HEK293 (cell line): ENCODE data around the gene BTBD18.

Source experiments
- CTCF ChIA-PET: fragments of 350-600 bp; formaldehyde crosslinking; extraction: SDS; loops from one replicate; lab custom pipeline; 2021; ENCODE audit warnings: antibody characterized with exemption; lab: Yijun Ruan, JAX
- POLR2A ChIA-PET: fragments of 300-600 bp; formaldehyde crosslinking; extraction: SDS; loops from one replicate; lab custom pipeline; 2020; ENCODE audit warnings: antibody characterized with exemption, inconsistent platforms; lab: Yijun Ruan, JAX
- H3K27ac ChIP-seq: fragments of 200-500 bp; sonication (Bioruptor generic); 2 replicates; pipeline ENCODE4 v1.5.1; 2014; ENCODE audit warnings: low read depth, low read length, control low read depth, inconsistent platforms; ENCODE audit errors: extremely low read depth
- H3K36me3 ChIP-seq, 2 experiments: fragments of 200-500 bp in 1 of 2; sonication (Bioruptor generic) in 1 of 2; 1 replicate in 1 of 2; 2 replicates in 1 of 2; pipeline ENCODE4 v1.5.1; 2014 to 2017; ENCODE audit warnings: inconsistent platforms in 2 of 2, low read length in 2 of 2; ENCODE audit not compliant: control insufficient read depth in 2 of 2, insufficient read depth in 1 of 2
- H3K4me1 ChIP-seq: fragments of 200-500 bp; sonication (Bioruptor generic); 2 replicates; pipeline ENCODE4 v1.5.1; 2014; ENCODE audit warnings: mild to moderate bottlenecking, low read length, inconsistent platforms; ENCODE audit not compliant: control insufficient read depth, insufficient read depth
- H3K4me3 ChIP-seq: 2 replicates; pipeline ENCODE4 v1.5.1; 2011; ENCODE audit warnings: low read depth, mild to moderate bottlenecking, control low read depth, low read length, moderate library complexity
- H3K9me3 ChIP-seq: fragments of 200-500 bp; sonication (Bioruptor generic); 2 replicates; pipeline ENCODE4 v1.5.1; 2014; ENCODE audit warnings: low read depth, low read length, inconsistent platforms; ENCODE audit not compliant: control insufficient read depth, insufficient read depth
- ATF2 ChIP-seq: fragments of 450-650 bp; formaldehyde crosslinking; IDR thresholded peaks from 2 replicates; pipeline ENCODE4 v1.5.1; 2016; ENCODE audit warnings: missing biosample characterization, missing genetic modification characterization, low read depth
- PRDM6 ChIP-seq: fragments of 450-650 bp; formaldehyde crosslinking; IDR thresholded peaks from 2 replicates; pipeline ENCODE4 v1.5.1; 2017; ENCODE audit warnings: missing biosample characterization, missing genetic modification characterization
- SP7 ChIP-seq: fragments of 450-650 bp; formaldehyde crosslinking; IDR thresholded peaks from 2 replicates; pipeline ENCODE4 v1.5.1; 2016; ENCODE audit warnings: missing biosample characterization, missing genetic modification characterization
- YY2 ChIP-seq: fragments of 450-650 bp; formaldehyde crosslinking; IDR thresholded peaks from 2 replicates; pipeline ENCODE4 v1.5.1; 2016; ENCODE audit warnings: missing biosample characterization, missing genetic modification characterization
- ZBTB1 ChIP-seq: fragments of 450-650 bp; formaldehyde crosslinking; IDR thresholded peaks from 2 replicates; pipeline ENCODE4 v1.5.1; 2016; ENCODE audit warnings: missing biosample characterization, missing genetic modification characterization
- ZBTB10 ChIP-seq: fragments of 450-650 bp; formaldehyde crosslinking; IDR thresholded peaks from 2 replicates; pipeline ENCODE4 v1.5.1; 2016; ENCODE audit warnings: missing biosample characterization, missing genetic modification characterization
- ZBTB20 ChIP-seq: fragments of 450-650 bp; formaldehyde crosslinking; IDR thresholded peaks from 2 replicates; pipeline ENCODE4 v1.5.1; 2016; ENCODE audit warnings: missing biosample characterization, missing genetic modification characterization
- ZNF184 ChIP-seq: fragments of 450-650 bp; IDR thresholded peaks from 2 replicates; pipeline ENCODE4 v1.5.1; 2018; ENCODE audit warnings: missing biosample characterization, mild to moderate bottlenecking, missing genetic modification characterization
- ZNF292 ChIP-seq: fragments of 450-650 bp; formaldehyde crosslinking; IDR thresholded peaks from 2 replicates; pipeline ENCODE4 v1.5.1; 2016; ENCODE audit warnings: low read depth, missing biosample characterization, missing genetic modification characterization, borderline replicate concordance
- ZNF311 ChIP-seq: fragments of 450-650 bp; formaldehyde crosslinking; IDR thresholded peaks from 2 replicates; pipeline ENCODE4 v1.5.1; 2017; ENCODE audit warnings: missing biosample characterization, missing genetic modification characterization, borderline replicate concordance
- ZNF335 ChIP-seq: fragments of 450-650 bp; formaldehyde crosslinking; conservative IDR thresholded peaks from 2 replicates; pipeline ENCODE4 v1.5.1; 2016; ENCODE audit warnings: missing biosample characterization, missing genetic modification characterization
- ZNF391 ChIP-seq: fragments of 450-650 bp; formaldehyde crosslinking; IDR thresholded peaks from 2 replicates; pipeline ENCODE4 v1.5.1; 2016; ENCODE audit warnings: low read depth, missing biosample characterization, missing genetic modification characterization, borderline replicate concordance
- ZNF513 ChIP-seq: fragments of 450-650 bp; IDR thresholded peaks from 2 replicates; pipeline ENCODE4 v1.5.1; 2018; ENCODE audit warnings: missing biosample characterization, missing genetic modification characterization
- ZNF561 ChIP-seq: fragments of 450-650 bp; IDR thresholded peaks from 2 replicates; pipeline ENCODE4 v1.5.1; 2018; ENCODE audit warnings: missing biosample characterization, missing genetic modification characterization, borderline replicate concordance
- ZNF623 ChIP-seq: fragments of 450-650 bp; formaldehyde crosslinking; IDR thresholded peaks from 2 replicates; pipeline ENCODE4 v1.5.1; 2016; ENCODE audit warnings: missing biosample characterization, missing genetic modification characterization
- ZNF624 ChIP-seq: fragments of 450-650 bp; formaldehyde crosslinking; IDR thresholded peaks from 2 replicates; pipeline ENCODE4 v1.5.1; 2017; ENCODE audit warnings: missing biosample characterization, missing genetic modification characterization
- ZSCAN23 ChIP-seq: fragments of 450-650 bp; formaldehyde crosslinking; IDR thresholded peaks from 2 replicates; pipeline ENCODE4 v1.5.1; 2016; ENCODE audit warnings: missing biosample characterization, missing genetic modification characterization

BTBD18 gene

GRCh38 chr11:57787920-57788702, 36.5 kb upstream of the BTBD18 start:
- POLR2A ChIA-PET, result interaction anchor here (1.0 to 1.6 kb wide), 2 partner anchors 10 to 47 kb away, joined by 3 to 5 read pairs; partner anchors contain the start of gene SELENOH
- Histone ChIP-seq H3K36me3 (peaks cover 0 to 13% of the 10 kb centered on the region in 2 experiments; a peak in 1 of 3 replicates), H3K4me3 (no peak overlapping the region), H3K27ac (no peak overlapping the region), H3K4me1 (no peaks in the 10 kb centered on the region), H3K9me3 (no peaks in the 10 kb centered on the region)
- CTCF ChIA-PET, result interaction anchor here (1.0 to 2.0 kb wide), 3 partner anchors 13 to 30 kb away, joined by 4 to 14 read pairs (median 8); no protein-coding TSS in a partner anchor
- TF ChIP-seq ZNF184 (no peak), ZNF624 (tag by site-specific recombination) (no peak), SP7 (tag by site-specific recombination) (peak; percentile 87)

- TF ChIP-seq ZNF391 (tag by site-specific recombination) (no peak), ZNF335 (tag by site-specific recombination) (no peak), ZNF623 (no peak), YY2 (no peak), ZNF561 (no peak), ZBTB10 (tag by site-specific recombination) (no peak), ZBTB20 (tag by site-specific recombination) (no peak), ZNF292 (no peak), ZNF311 (no peak), PRDM6 (no peak), ATF2 (tag by site-specific recombination) (no peak), ZBTB1 (tag by site-specific recombination) (no peak), ZSCAN23 (tag by site-specific recombination) (no peak), ZNF513 (tag by site-specific recombination) (no peak)
- H3K9me3 ChIP-seq, result no peaks in the 10 kb centered on the region
- CTCF ChIA-PET, result interaction anchor here (1.9 kb wide), 1 partner anchor 14 kb away, joined by 8 read pairs; no protein-coding TSS in a partner anchor
- H3K4me3 ChIP-seq, result no peak overlapping the region
- POLR2A ChIA-PET, result no interaction called here
- H3K36me3 ChIP-seq, result peaks cover 0 to 11% of the 10 kb centered on the region in 2 experiments; a peak in 1 of 3 replicates
- no peaks in the 10 kb centered on the region for H3K4me1 ChIP-seq
- no peak overlapping the region for H3K27ac ChIP-seq
These were observed 35.5 kb upstream of the BTBD18 start for GRCh38 chr11:57787006-57787604.
